ENCODE data around the gene SEMA4B.
A peak's percentile ranks its signal among the peaks of the same experiment; 100 is the strongest.
"Not testable (repeated sequence)": the region's sequence is repeated elsewhere in the genome, so short reads cannot be mapped to it uniquely, and the experiment has no call there.

SEMA4B gene, protein sequence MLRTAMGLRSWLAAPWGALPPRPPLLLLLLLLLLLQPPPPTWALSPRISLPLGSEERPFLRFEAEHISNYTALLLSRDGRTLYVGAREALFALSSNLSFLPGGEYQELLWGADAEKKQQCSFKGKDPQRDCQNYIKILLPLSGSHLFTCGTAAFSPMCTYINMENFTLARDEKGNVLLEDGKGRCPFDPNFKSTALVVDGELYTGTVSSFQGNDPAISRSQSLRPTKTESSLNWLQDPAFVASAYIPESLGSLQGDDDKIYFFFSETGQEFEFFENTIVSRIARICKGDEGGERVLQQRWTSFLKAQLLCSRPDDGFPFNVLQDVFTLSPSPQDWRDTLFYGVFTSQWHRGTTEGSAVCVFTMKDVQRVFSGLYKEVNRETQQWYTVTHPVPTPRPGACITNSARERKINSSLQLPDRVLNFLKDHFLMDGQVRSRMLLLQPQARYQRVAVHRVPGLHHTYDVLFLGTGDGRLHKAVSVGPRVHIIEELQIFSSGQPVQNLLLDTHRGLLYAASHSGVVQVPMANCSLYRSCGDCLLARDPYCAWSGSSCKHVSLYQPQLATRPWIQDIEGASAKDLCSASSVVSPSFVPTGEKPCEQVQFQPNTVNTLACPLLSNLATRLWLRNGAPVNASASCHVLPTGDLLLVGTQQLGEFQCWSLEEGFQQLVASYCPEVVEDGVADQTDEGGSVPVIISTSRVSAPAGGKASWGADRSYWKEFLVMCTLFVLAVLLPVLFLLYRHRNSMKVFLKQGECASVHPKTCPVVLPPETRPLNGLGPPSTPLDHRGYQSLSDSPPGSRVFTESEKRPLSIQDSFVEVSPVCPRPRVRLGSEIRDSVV

DNA sequence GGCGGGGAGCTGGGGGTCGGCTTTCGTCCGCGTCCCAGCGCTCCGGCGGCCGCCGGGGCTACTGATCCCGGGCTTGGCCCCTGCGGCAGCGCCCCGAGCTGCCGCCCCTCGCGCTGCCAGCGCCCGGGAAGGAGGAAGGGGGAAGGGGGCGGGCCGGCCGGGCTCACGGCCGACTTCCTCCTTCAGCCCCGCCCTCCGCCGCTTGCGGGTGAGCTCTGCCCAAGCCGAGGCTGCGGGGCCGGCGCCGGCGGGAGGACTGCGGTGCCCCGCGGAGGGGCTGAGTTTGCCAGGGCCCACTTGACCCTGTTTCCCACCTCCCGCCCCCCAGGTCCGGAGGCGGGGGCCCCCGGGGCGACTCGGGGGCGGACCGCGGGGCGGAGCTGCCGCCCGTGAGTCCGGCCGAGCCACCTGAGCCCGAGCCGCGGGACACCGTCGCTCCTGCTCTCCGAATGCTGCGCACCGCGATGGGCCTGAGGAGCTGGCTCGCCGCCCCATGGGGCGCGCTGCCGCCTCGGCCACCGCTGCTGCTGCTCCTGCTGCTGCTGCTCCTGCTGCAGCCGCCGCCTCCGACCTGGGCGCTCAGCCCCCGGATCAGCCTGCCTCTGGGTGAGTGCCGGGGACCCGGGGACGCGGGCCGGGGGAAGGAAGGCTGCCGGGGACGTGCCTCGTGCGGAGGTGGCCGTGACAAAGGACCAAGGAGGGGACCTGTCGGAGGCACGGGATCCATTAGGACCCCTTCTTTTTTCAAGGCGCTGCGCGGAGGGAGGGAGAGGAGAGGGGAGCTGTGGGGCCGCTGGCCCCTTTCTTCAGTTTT is at the start of gene SEMA4B:
Gene SEMA4B (plus strand): TSS at position 201 of the 814 bp plus-strand sequence. CDS start 249 bp downstream, at position 450.
- FAIRE-seq = no peak
- DNase-seq (ENCODE audit: low spot score) = peak; percentile 38

DNA sequence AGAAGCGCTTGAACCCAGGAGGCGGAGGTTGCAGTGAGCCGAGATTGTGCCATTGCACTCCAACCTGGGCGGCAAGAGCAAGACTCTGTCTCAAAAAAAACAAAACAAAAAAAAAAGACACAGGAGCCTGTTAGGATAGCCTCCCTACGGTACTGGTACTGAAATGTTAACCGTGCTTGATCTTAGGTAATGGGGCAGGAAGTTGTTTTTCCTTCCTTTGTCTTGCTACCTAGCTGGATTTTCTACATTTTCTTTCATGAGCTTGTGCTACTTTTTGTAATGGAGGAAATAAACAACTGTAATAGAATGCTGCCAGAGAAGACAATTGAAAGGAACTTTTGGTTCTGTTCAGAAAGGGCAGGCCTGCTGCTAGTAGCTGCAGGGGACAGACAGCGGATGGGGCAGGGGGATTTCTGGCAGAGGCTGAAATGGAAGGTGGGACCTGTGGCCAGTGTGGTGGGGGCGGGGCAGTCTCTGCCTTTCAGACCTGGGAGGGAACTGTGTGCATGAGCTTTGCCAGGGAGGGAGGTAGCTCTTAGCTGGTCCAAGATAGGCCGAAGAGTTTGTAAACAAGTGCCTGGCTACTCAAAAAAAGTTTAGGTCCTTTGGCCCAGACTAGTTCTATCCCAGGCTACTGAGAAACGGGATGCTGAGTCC is 49.0 kb upstream of the SEMA4B start:
- DNase-seq (ENCODE audit: low spot score) (no peak), FAIRE-seq (no peak)

DNA sequence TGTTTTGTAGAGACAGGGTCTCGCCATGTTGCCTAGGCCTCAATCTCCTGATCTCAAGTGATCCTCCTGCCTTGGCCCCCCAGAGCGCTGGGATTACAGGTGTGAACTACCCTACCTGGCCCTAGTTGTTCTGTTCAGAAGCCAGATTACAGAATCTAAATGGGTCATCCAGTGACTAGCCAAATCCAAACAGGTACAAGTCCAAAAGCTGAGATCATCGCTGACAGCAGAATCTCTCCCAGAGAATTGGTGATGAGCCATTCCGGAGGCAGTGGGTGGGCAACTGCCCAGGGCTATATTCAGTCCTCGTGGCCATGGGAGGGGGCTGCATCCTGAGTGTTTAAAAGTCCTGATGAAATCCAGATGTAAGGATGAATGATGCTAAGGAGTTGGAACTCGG is 47.5 kb upstream of the SEMA4B start:
- no peak for DNase-seq (ENCODE audit: low spot score)
- no peak for FAIRE-seq

DNA sequence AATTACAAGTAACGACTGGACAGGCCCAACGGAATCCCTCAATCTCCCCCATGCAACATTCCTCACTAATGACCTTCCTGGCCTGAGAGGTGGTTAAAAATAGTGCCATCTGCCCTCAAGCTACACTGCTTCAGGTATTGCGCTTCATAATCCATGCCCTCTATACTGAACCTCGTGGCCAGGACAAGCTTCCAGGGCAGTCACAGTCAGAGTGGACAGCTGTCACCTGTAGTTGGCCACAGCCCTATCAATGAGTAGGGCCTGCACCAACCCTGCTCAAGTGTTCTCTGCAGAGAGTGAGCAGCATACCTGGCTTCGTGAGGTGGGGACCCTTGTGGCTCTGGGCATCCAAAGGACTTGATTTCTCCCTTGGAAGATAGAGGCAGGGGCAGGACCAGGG is 46.9 kb upstream of the SEMA4B start:
- DNase-seq (ENCODE audit: low spot score) = no peak
- no peak for FAIRE-seq

DNA sequence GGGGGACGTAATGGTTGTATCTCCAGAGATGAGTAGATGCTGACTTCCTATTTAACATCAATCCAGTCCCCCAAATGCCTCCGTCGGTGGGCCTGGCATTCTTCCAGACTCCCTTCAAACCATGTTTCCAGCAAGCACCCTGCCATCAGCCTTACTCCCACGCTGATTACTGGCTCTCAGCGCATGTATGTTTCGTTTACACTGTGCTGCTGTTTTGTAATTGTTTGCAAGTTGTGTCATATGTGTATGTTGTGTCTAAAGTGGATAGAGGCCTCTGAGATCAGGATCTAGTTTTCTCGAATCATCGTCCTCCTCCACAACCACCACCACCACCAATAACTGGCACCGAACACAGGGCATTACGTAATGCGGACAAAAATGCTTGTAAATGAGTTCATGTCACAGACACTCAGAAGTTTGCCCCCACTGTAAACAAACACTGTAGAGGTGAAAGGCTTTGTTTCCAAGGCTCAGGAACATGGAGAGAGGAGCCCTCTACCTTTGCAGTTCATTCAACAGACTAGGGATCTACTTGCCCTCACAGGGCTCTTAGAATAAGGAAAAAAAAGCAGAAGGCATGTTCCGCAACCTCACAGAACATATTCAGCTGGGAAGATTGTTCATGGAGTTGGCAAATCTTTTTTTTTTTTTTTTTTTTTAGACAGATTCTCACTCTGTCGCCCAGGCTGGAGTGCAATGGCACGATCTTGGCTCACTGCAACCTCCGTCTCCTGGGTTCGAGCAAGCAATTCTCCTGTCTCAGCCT is 46.1 kb upstream of the SEMA4B start:
- no peak for FAIRE-seq
- peak; percentile 57 for DNase-seq (ENCODE audit: low spot score)

DNA sequence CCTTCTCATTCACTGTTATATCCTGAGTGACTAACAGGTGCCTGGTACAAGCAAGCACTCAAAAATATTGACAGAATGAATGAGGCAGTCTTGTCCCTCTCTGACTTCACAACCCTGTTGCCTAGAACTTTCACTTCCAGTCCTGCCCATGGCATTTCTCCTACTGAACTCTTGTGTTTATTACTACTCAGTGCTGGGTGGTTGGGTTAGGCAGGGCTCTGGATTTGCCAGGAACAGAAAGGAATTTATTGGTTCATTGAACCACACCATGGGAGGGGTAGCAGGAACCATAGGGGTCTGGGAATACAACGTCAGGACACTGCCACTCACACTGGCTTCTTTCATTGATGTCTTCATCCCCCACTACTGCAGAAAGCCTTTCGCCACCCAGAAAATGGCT is 41.9 kb upstream of the SEMA4B start:
- DNase-seq (ENCODE audit: low spot score) (peak; percentile 44), FAIRE-seq (no peak)

DNA sequence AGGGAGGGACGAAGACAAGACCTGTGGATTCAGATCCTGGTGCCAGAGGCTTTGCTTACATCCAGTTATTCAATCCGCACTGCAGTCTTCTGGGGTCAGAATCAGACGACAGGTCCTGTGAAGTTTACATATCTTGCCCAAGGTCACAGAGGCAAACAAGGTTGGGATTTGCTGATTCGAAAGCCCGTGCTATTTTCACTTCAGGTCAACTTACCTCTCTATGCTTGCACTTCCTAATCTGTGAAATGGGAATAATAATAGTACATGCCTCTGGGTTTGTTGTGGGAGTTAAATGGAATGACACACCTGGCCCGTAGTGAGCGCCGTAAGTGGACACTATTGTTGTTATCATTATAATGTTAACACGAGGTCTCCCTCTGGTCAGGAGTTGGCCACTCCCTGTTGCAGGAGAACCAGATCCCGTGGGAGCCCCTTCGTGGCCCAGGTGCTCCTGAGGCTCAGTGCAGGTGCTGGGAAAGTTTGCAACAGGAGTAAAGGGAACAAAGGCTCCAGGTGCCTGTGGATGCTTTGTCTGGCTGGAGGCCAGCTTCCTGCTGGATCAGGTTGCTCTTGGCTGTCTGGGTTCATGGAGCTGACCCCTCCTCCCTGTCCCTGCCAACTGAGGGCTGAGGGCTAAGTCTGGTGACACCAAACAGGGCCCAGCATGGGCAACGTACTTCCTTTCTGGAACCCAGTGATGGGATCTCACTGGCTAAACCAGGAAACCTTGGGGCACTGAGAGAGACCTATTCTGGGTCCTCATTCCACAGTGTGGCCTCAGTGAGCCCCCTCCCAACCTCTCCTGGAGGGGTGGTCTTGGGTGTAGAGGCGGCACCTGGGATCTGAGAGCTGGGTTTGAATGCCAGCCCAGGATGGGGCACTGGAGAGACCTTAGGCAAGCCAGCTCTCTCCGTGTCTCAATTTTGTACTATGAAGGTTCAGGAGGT is 40.1 kb upstream of the SEMA4B start:
- no peak for FAIRE-seq
- DNase-seq (ENCODE audit: low spot score) = no peak

DNA sequence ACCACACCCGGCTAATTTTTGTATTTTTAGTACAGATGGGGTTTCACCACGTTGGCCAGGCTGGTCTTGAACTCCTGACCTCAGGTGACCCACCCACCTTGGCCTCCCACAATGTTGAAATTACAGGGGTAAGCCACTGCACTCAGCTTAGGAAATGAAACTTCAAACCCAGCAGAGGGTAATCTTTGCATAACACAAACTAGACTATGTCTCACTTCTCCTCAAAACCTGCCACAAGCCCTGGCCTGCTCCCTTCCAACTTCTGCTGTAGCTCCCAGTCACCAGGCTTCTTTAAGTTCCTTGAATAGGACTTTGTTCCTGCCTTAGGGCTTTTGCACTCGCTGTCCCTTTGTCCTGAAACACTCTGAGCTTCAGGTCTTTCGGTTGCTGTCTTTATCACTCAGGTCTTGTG is 39.2 kb upstream of the SEMA4B start:
- FAIRE-seq = no peak
- no peak for DNase-seq (ENCODE audit: low spot score)

DNA sequence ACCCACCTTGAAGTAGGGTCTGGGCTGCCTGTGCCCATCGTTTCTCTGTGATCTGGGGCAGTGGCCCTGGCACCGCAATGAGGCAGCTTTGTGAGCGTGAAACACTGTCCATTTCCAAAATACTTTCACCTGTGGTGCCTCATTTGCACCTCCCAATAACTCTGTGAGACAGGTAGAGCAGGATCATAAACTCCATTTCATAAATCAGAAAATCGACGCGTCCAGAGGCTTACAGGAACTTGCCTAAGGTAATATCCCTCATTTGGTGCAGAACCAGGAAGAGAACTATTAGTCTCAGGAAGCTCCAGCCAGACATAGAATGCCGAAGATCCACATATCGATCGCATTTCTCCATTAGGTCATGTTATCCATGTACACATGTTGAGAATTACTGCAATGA is 38.2 kb upstream of the SEMA4B start:
- DNase-seq (ENCODE audit: low spot score) (no peak), FAIRE-seq (no peak)

DNA sequence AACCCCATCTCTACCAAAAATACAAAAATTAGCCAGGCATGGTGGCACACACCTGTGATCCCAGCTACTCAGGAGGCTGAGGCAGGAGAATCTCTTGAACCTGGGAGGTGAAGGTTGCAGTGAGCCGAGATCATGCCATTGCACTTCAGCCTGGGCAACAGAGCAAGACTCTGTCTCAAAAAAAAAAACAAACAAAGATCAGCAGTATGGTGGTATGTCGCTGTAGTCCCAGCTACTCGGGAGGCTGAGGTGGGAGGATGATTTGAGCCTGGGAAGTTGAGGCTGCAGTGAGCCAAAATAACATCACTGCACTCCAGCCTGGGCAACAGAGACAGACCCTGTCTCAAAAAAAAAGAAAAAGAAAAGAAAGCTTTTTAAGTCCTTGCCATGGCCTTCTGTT is 36.9 kb upstream of the SEMA4B start:
- not testable (repeated sequence) for FAIRE-seq; DNase-seq (ENCODE audit: low spot score)

DNA sequence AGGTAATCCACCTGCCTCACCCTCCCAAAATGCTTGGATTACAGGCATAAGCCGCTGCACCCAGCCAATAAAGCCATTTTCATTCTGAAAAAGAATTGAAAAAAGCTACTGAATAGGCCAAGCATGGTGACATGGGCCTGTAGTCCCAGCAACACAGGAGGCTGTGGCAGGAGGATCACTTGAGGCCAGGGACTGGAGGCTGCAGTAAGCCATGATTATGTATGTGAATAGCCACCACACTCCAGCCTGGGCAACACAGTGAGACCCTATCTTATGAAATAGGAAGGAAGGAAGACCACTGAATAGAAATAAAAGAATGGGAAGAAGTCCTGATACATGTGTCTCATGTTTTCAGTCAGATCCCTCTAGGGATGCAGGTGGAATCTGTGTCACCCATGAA is 36.0 kb upstream of the SEMA4B start:
- FAIRE-seq = no peak
- DNase-seq (ENCODE audit: low spot score) = no peak

DNA sequence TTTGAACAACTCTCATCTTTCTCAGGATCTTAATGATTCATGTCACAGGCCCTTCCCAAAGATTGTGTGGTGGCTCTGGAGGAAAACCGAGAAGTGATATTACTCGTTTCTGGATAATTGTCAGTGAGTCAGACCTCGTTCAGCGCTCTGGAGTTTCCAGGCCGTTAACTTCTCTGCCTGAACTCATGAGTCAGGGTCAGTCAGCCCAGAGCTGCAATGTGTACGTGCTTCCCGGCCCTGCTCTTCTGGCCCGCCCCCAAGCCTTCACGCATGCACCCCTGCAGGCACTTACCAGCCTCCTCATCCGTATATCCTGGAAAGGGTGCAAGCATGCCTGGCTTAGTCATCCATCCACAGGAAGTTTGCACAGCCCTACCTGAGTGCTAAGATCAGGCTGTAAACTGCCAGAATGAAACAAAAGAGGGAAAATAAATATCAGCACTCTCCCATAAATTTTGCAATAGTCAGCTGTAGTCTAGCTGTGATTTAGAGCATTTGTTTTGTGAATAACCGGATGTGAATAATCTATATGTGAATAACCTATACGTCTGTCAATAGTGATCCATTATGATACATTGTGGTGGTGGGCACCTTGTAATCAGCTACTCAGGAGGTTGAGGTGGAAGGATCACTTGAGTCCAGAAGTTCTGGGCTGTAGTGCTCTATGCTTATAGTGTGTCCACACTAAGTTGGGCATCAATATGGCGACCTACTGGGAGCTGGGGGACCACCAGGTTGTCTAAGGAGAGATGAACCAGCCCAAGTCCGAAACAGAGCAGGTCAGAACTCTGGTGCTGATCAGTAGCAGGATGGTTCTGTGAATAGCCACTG is 35.3 kb upstream of the SEMA4B start:
- DNase-seq (ENCODE audit: low spot score) (peak; percentile 100), FAIRE-seq (peak; percentile 96)

DNA sequence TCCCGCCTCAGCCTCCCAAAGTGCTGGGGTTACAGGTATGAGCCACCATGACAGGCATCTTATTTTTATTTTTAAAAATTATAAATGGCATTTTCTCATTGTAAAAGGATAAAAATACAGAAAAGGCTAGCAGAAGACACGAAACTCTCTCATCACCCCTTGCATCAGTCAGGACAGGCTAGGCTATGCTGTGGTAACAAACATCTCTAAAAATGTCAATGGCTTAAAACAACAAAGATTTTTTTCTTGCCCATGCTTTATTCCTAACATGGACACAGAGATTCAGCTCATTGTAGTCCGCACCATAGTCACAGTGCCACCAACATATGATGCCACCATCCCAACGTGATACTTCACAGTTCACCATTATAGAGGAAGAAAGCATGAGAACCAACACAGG is 34.0 kb upstream of the SEMA4B start:
- FAIRE-seq (no peak), DNase-seq (ENCODE audit: low spot score) (no peak)

DNA sequence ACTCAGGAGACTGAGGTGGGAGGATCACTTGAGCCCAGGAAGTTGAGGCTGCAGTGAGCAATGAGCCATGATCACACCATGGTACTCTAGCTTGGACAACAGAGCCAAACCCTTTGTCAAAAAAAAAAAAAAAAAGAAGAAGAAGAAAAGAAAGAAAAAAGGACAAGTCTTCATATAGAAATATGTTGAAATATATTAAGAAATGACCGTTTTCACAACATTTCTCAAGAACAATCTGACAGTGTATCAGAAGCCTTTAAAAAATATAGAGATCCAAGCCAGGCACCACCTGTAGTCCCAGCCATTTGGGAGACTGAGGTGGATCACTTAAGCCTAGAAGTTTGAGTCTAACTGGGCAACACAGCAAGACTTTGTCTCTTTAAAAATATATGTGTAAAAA is 29.5 kb upstream of the SEMA4B start:
- DNase-seq (ENCODE audit: low spot score) (no peak), FAIRE-seq (no peak)

DNA sequence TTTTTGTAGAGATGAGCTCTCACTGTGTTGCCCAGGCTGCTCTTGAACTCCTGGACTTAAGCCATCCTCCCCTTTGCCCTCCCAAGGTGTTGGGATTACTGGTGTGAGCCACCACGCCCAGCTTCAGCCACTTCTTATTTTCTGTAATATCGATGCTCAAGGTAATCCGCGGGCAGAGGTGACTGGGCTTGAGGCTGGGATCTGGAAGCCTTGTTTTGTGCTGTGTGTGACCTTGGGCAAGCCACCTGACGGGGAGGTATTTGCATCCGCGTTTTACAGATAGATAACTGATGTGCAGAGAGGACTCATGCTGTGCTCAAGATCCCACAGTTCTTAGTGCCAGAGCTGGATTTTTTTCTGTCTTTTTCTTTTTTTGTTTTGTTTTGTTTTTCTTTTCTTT is 27.8 kb upstream of the SEMA4B start:
- FAIRE-seq = no peak
- DNase-seq (ENCODE audit: low spot score) = no peak

DNA sequence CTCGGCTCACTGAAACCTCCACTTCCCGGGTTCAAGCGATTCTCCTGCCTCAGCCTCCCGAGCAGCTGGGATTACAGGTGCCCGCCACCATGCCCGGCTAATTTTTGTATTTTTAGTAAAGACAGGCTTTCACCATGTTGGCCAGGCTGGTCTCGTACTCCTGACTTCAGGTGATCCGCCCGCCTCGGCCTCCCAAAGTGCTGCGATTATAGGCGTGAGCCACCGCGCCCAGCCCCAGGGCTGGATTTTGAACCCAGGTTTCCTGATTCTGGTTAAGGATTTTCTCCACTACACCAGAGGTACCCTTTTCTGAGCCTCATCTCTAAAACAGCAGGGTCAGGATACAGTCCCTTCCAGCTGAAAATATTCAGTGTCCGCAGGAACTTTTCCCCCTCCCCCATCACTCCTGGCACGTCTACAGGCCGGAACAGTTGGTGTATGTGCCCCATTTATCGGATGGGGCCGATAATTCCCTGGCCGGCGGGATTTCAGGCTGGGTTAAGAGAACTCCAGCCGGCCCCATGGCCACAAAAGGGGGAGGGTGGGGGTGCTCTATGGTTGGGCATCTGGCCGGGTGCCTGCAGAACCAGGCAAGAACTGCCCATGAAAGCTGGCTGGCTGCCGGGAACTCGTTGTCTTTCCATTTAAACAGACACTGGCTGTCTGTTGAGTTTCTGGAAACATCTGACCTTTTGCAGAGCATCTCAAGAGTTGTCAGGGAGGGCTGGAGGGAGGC is 26.8 kb upstream of the SEMA4B start:
- DNase-seq (ENCODE audit: low spot score) (peak; percentile 54), FAIRE-seq (peak; percentile 75)

DNA sequence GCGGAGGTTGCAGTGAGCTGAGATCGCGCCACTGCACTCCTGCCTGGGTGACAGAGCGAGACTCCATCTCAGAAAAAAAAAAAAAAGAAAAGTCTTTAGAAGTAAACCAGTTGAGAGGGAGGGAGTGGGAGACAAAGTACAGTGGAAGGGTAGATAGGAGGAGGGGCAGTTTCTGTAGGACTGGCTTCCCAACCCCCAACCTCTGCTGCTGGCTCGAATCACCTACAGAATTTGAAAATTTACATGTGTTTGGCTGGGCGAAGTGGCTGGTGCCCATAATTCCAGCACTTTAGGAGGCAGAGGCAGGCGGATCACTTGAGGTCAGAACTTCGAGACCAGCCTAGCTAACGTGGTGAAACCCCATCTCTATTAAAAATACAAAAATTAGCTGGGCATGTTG is 24.1 kb upstream of the SEMA4B start:
- no peak for DNase-seq (ENCODE audit: low spot score)
- no peak for FAIRE-seq
